ENCODE measurements around the gene GYPB.
"Not testable (repeated sequence)": the region's sequence is repeated elsewhere in the genome, so short reads cannot be mapped to it uniquely, and the experiment has no call there.

DNA sequence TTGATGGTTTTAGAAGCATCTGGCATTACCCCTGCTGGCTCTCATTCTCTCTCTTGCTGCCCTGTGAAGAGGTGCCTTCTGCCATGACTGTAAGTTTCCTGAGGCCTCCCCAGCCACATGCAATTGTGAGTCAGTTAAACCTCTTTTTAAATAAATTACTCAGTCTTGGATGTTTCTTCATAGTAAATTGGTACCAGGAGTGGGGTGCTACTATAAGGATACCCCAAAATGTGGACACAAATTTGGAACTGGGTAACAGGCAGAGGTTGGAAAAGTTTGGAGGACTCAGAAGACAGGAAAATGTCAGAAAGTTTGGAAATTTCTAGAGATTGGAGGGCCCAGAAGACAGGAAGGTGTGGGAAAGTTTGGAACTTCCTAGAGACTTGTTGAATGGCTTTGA lies 42.4 kb upstream of the GYPB start:
- not testable (repeated sequence) for TF ChIP-seq TAF15 (IDR thresholded peaks at IDR 0.05; ENCODE audit: low read depth, low read length); CTCF (IDR thresholded peaks at IDR 0.05 in 2 of 3, conservative IDR thresholded peaks at IDR 0.05 in 1 of 3; ENCODE audit: insufficient read depth in 2 of 3, low read depth in 1 of 3, low read length in 3 of 3); ZNF695 (CRISPR knock-in tag; IDR thresholded peaks at IDR 0.05); CREM (IDR thresholded peaks at IDR 0.05; ENCODE audit: low read depth); GABPA (tag; conservative IDR thresholded peaks at IDR 0.05; ENCODE audit: low read depth); REST (IDR thresholded peaks at IDR 0.05; ENCODE audit: borderline replicate concordance); REST (CRISPR knock-in tag; IDR thresholded peaks at IDR 0.05; ENCODE audit: low read depth); BRCA1 (IDR thresholded peaks at IDR 0.05); BRCA1 (CRISPR knock-in tag; IDR thresholded peaks at IDR 0.05); CREB1 (IDR thresholded peaks at IDR 0.05); CREB1 (CRISPR knock-in tag; IDR thresholded peaks at IDR 0.05); ZNF24 (IDR thresholded peaks at IDR 0.05); CEBPZ (IDR thresholded peaks at IDR 0.05; ENCODE audit: borderline replicate concordance, low read depth, low read length); NFYB (IDR thresholded peaks at IDR 0.05; ENCODE audit: extremely low read depth, insufficient read length); TAF1 (IDR thresholded peaks at IDR 0.05; ENCODE audit: control insufficient read depth, extremely low read depth, insufficient read depth, low read length, severe bottlenecking)
- TF ChIP-seq, protein P1, sequence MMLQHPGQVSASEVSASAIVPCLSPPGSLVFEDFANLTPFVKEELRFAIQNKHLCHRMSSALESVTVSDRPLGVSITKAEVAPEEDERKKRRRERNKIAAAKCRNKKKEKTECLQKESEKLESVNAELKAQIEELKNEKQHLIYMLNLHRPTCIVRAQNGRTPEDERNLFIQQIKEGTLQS (IDR thresholded peaks at IDR 0.05): not testable (repeated sequence)
- TF ChIP-seq, protein P1 (CRISPR knock-in tag; conservative IDR thresholded peaks at IDR 0.05): not testable (repeated sequence)
